Inferior parietal cortex (tissue), 1 donor: Measurements from ENCODE around the gene NEGR1.

ENCODE experiments used
- DNase-seq: peaks from one replicate; pipeline ENCODE4 v3.0.0-alpha.2; 2016; ENCODE audit errors: extremely low spot score

NEGR1 gene

DNA sequence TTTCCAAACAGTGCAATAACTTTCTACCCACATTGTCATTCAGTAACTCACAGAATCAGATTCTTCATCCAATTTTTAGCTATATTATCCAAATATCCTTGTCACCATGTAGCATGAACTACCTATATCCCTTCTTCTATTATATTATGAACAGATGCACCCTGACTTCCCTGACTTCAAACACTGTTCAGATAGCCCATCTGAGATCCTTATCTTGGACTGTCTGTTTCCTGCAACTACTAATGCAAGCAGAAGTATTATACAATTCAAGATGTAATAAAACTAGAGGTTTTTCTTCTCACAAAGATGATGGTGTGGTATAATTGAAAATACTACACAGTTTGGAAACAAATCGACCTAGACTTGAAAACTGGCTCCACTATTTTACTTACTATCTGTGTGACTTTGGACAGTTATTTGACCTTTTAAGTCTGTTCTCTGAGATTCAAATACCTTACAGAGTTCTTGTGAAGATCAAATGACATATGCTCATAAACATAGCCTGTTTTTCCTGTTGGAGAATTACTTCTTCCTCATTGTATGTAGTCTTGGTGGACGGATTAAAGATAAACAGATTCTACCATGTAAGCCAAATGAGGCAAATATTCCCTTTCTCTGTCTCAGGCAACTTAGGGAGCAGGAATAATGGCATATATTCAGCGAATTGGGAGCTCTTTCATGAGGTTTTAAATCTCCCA, 793.6 kb downstream of the NEGR1 start:
- no peak for DNase-seq

GRCh38 chr1:71473331-71473730, 809.0 kb downstream of the NEGR1 start:
- DNase-seq = no peak

DNA sequence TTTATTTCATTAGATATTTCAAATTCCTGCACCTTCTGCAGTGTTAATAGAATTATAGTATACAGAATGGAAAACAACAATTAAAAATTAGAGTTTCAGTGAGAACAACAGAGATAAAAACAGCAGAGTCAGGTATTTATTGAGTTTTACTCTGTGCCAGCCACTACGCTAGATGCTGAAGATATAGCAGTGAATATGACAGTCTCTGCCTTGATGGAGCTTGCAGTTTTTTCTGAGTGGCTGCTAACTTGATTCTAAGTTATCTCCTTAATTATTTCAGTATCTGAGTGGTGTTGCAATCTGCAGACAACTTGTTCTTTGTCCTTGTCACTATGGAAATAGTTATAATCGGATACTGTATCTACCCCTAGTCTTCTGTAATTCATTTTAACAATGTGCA, 817.2 kb downstream of the NEGR1 start:
- DNase-seq = no peak

DNA sequence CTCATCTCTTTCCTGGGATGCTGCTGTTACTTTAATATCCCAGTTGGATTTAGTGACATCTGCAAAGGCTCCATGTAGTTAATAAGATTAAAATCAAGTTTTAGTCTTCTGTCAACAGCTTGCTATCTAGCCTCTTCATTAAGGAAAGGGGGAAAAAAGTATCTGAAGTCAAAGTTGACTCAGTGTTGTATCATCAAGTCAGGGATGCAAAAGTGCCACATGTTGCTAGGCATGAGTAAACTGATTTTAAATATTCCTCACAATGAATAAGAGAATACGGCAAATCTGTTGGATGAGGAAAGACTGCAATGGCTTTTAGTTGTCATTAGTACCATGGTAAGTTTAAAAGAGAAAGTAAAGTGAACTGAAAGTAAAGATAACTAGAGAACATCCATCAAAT, 818.3 kb downstream of the NEGR1 start:
- no peak for DNase-seq

GRCh38 chr1:71463144-71463543, 819.2 kb downstream of the NEGR1 start:
- no peak for DNase-seq

DNA sequence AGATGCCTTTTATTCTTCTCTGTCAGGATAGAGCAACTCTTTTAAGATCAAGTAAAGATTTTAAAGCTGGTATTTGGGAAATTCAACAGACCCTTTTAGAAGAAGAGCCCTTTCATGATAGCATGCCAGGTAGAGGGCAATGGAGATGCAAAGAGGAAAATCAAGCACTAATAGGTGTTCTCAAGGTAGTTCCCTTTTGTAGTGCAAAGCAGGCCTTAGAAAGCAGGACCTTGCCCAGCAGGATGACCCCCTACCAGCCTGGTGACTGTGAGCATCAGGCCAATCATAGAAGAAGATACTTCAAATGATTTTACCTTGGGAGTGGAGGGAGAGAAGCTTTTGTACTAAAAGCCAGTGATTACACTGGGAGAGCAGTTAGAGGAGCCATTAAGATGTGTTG, 820.1 kb downstream of the NEGR1 start:
- no peak for DNase-seq

DNA sequence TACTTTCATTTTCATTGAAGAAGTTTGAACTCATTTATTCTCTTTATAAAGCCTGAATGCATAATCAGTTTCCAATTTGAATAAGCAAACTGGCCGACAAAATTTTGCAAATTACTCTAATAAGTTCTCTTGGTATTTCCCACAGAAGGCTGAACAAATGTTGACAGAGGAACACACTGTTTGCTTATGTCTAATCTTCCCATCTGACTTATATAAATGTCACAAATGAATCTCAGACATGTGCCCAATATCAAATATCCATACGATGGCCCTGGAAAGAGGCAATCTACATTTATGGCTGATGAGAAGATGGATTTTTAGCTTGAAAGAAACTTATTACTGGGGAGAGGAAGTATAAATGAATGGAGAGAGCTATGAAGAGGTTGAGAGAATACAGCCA, 820.9 kb downstream of the NEGR1 start:
- no peak for DNase-seq

- DNase-seq = no peak
Observed at GRCh38 chr1:71448444-71448843, 833.9 kb downstream of the NEGR1 start.

DNA sequence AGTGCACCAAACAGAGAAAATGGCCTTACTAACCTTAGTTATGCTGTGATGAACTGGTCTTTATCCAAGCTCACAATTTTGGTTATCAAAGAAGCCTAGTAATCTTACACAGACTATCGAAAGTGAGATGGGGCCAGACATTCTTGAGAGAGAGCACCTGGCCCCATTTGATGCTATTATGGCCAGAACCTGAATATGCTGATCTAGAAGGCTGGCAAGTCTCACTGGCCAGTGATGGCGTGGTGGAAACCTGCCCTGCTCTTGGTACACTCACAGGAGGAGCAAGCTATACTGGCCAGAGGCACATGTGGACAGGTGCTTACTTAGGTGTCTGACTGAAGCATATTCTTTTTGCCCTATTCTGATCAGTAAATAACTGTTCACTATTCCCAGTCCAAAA, 843.7 kb downstream of the NEGR1 start:
- DNase-seq = no peak

DNA sequence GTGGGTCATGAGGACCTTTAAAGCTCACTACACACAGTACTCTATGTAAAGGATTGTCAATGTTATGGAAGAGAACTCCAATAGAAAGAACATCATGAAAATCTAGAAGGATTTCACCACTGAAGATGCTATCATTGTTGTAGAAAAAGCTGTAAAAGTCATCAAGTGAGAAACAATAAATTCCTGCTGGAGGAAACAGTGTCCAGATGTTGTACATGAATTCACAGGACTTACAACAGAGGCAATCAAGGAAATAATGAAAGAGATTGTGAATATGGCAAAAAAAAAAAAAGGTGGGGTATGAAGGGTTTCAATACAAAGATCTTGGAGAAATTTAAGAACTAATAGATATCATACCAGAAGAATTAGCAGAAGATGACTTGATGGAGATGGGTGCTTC, 846.4 kb downstream of the NEGR1 start:
- DNase-seq = no peak

- DNase-seq = no peak
Observed at GRCh38 chr1:71434240-71434639, 848.1 kb downstream of the NEGR1 start.

- no peak for DNase-seq
Observed at GRCh38 chr1:71428029-71428428, 854.3 kb downstream of the NEGR1 start.

GRCh38 chr1:71427066-71427465, 855.3 kb downstream of the NEGR1 start:
- no peak for DNase-seq

GRCh38 chr1:71424536-71424935, 857.8 kb downstream of the NEGR1 start:
- no peak for DNase-seq

DNA sequence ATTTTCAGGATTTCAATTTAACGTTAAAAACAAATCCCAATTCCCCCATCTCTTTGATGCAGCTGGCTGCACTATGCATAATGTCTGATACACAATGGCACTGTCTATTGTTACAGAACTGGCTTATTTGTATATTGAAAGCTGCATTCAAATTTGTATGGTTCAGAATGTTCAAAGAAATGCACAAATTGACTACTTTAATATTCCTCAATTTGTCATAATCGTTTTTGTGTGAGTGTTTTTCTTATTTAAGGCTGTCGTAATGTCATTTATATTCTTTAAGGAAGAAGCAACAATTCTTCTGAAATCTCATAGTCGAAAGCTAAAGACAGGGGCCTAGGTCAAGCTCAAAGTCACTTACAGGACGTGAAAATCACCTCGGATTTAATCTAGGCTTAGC, 860.1 kb downstream of the NEGR1 start:
- DNase-seq = no peak

GRCh38 chr1:71417421-71417820, 864.9 kb downstream of the NEGR1 start:
- DNase-seq = no peak

GRCh38 chr1:71414179-71414578, 868.2 kb downstream of the NEGR1 start:
- no peak for DNase-seq

DNA sequence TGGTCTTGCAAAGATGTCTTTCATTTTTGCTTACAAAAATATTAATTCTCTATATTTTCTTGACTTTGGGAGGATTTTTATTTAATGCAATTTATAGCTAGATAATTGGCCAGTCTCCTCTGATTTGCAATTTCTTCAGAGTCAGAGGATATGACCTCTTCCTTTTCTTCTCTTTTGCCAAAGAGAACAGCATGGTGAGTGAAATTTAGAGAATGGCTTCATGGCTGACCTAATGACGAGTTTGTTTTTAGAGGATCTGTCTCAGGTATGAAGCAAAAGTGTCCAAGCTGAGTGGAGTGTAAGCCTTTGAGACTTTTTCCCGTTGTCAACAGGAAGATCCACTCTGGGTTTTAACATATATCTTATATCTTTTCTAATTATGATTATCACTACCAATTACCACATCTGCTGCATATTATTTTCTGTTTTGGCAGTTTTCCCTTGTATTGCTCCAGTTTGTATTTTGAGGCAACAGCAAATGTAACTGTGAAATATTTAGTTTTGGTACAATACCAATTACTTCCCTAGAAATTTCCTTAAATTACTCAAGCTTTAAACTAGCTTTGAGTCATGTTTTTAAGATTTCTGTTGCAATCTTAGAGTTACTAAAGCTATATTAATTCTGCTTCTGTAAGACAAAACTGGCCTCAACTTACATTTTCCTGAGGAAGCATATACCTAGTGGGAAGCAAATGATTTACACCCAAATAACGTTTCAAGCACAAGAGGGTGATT, 868.7 kb downstream of the NEGR1 start:
- no peak for DNase-seq

GRCh38 chr1:71400050-71400449, 882.3 kb downstream of the NEGR1 start:
- no peak for DNase-seq

DNA sequence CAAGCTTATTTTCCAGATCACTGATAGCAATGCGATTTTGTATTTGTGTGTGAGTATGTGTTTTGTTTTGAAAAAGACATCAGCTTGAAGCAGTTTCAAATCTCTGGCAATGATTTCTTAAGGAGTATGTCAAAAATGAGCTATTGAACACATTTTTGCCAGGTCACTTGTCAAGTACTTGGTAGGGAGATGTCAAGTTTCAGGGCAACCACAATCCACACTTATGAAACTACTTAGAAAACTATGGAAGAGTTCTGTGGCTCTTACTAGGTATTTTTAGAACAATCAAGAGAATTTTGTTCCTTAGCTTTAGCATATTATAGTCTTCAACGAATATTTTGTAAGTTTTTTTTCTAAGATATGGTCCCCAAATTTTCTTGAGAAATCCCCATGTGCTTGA, 882.7 kb downstream of the NEGR1 start:
- no peak for DNase-seq

- no peak for DNase-seq
Observed at GRCh38 chr1:71393301-71393700, 889.0 kb downstream of the NEGR1 start.

DNA sequence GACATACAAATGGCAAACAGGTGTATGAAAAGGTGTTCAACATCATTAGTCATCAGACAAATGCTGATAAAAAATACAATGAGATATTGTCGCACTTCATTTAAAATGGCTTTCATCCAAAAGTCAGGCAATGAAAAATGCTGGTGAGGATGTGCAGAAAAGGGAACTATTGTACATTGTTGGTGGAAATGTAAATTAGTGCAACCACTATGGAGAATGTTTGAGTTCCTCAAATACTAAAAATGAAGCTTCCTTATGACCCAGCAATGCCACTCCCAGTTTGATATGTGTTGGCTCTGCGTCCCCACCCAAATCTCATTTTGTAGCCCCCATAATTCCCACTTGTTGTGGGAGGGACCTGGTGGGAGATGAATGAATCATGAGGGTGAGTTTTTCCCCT, 891.8 kb downstream of the NEGR1 start:
- no peak for DNase-seq

DNA sequence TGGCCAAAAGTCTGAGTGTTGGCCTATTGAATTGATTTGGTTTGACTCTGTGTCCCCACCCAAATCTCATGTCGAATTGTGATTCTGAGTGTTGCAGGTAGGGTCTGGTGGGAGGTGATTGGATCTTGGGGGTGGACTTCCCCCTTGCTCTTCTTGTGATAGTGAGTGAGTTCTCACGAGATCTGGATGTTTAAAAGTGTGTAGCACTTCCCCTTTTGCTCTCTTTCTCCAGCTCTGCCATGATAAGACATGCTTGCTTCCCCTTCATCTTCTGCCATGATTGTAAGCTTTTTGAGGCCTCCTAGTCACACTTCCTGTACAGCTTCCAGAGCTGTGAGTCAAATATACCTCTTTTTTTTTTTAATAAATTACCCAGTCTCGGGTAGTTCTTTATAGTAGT, 904.5 kb downstream of the NEGR1 start:
- no peak for DNase-seq

GRCh38 chr1:71372496-71372895, 909.8 kb downstream of the NEGR1 start:
- DNase-seq = no peak
